Tibial nerve (tissue), 3 donors: ENCODE results near the gene GBE1.

Experiments
- POLR2A ChIP-seq, 2 donors: fragments of 450-650 bp; IDR thresholded peaks; one replicate each; pipeline ENCODE4 v1.6.1; 2017; ENCODE audit warnings: antibody characterized with exemption in 2 of 2, mild to moderate bottlenecking in 2 of 2, moderate library complexity in 2 of 2
- TF ChIP-seq, protein P1 (sequence below), 5 experiments: fragments of 200-600 bp in 3 of 5; fragments of 450-650 bp in 2 of 5; sonication (generic) in 3 of 5; IDR thresholded peaks; one replicate each; pipeline ENCODE4 v1.5.1; 2016 to 2019; ENCODE audit warnings: antibody characterized with exemption in 5 of 5, mild to moderate bottlenecking in 3 of 5, moderate library complexity in 2 of 5

GRCh38 chr3:81440661-81441060 lies 320.8 kb downstream of the GBE1 start:
- TF ChIP-seq, protein P1, sequence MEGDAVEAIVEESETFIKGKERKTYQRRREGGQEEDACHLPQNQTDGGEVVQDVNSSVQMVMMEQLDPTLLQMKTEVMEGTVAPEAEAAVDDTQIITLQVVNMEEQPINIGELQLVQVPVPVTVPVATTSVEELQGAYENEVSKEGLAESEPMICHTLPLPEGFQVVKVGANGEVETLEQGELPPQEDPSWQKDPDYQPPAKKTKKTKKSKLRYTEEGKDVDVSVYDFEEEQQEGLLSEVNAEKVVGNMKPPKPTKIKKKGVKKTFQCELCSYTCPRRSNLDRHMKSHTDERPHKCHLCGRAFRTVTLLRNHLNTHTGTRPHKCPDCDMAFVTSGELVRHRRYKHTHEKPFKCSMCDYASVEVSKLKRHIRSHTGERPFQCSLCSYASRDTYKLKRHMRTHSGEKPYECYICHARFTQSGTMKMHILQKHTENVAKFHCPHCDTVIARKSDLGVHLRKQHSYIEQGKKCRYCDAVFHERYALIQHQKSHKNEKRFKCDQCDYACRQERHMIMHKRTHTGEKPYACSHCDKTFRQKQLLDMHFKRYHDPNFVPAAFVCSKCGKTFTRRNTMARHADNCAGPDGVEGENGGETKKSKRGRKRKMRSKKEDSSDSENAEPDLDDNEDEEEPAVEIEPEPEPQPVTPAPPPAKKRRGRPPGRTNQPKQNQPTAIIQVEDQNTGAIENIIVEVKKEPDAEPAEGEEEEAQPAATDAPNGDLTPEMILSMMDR (IDR thresholded peaks at IDR 0.05), result no peak
- no peak for TF ChIP-seq POLR2A (IDR thresholded peaks at IDR 0.05)
